K562 (cell line): ENCODE results near the gene BCAS3.

Experiments used
- CGGBP1 ChIP-seq: fragments of 250-450 bp; sonication (Bioruptor Pico); IDR thresholded peaks from 2 replicates; pipeline ENCODE4 v1.9.0; 2021; ENCODE audit warnings: mild to moderate bottlenecking
- CSDE1 ChIP-seq, 2 experiments: fragments of 450-650 bp; IDR thresholded peaks; 2 replicates each; pipeline ENCODE4 v1.6.1; 2016; ENCODE audit warnings: mild to moderate bottlenecking in 1 of 2
- CTCF ChIP-seq, 3 experiments: IDR thresholded peaks in 2 of 3; conservative IDR thresholded peaks in 1 of 3; 2 replicates each; pipeline ENCODE4 v1.5.1; 2011 to 2012; ENCODE audit warnings: low read length in 3 of 3, mild to moderate bottlenecking in 3 of 3, control low read depth in 2 of 3, improper control_type of control experiment in 1 of 3, inconsistent platforms in 1 of 3, low read depth in 1 of 3, mixed read lengths in 1 of 3, moderate library complexity in 1 of 3; ENCODE audit not compliant: insufficient read depth in 2 of 3
- E2F6 ChIP-seq, 2 experiments: IDR thresholded peaks; 2 replicates each; pipeline ENCODE4 v1.6.1; 2011; ENCODE audit warnings: borderline replicate concordance in 1 of 2, control low read depth in 1 of 2, low read depth in 1 of 2, low read length in 1 of 2, mild to moderate bottlenecking in 1 of 2, mixed read lengths in 1 of 2, moderate library complexity in 1 of 2; ENCODE audit not compliant: insufficient read depth in 1 of 2, insufficient read length in 1 of 2, poor library complexity in 1 of 2, severe bottlenecking in 1 of 2; ENCODE audit errors: extremely low read depth in 1 of 2
- MTA3 ChIP-seq: fragments of 450-650 bp; formaldehyde crosslinking; IDR thresholded peaks from 2 replicates; pipeline ENCODE4 v1.6.1; 2017; ENCODE audit warnings: mild to moderate bottlenecking, borderline replicate concordance
- NR2C2 ChIP-seq, 2 experiments: fragments of 200-800 bp in 1 of 2; sonication (Bioruptor generic) in 1 of 2; sonication (generic) in 1 of 2; formaldehyde crosslinking in 1 of 2; IDR thresholded peaks; 2 replicates each; pipeline versions ENCODE4 v1.6.1 to v1.8.0; 2016 to 2022; ENCODE audit warnings: mild to moderate bottlenecking in 1 of 2, missing compliant biosample characterization in 1 of 2, missing genetic modification characterization in 1 of 2, missing genetic modification reagents in 1 of 2
- POLR2A ChIP-seq: fragments of 450-650 bp; conservative IDR thresholded peaks from 2 replicates; pipeline ENCODE4 v1.6.1; 2016
- POLR2AphosphoS5 ChIP-seq: IDR thresholded peaks from 2 replicates; pipeline ENCODE4 v1.6.1; 2011; ENCODE audit warnings: mild to moderate bottlenecking, low read depth, low read length, moderate library complexity; ENCODE audit not compliant: control insufficient read depth, insufficient read depth
- ZBTB33 ChIP-seq: sonication (generic); formaldehyde crosslinking; IDR thresholded peaks from 2 replicates; pipeline ENCODE4 v1.8.1; 2023; ENCODE audit warnings: mild to moderate bottlenecking, missing genetic modification reagents
- ZBTB43 ChIP-seq: sonication (generic); formaldehyde crosslinking; IDR thresholded peaks from 2 replicates; pipeline ENCODE4 v1.8.0; 2023; ENCODE audit warnings: mild to moderate bottlenecking, missing genetic modification reagents
- ZEB2 ChIP-seq: fragments of 450-650 bp; IDR thresholded peaks from 2 replicates; pipeline ENCODE4 v1.6.1; 2016

GRCh38 chr17:60864708-60865005, 187.0 kb downstream of the BCAS3 start:
- TF ChIP-seq POLR2AphosphoS5, result no peak
- no peak for TF ChIP-seq ZBTB43 (CRISPR knock-in tag)
- no peak for TF ChIP-seq CTCF (IDR thresholded peaks at IDR 0.05 in 2 of 3, conservative IDR thresholded peaks at IDR 0.05 in 1 of 3; ENCODE audit: insufficient read depth in 2 of 3, low read depth in 1 of 3, low read length in 3 of 3)
- no peak for TF ChIP-seq ZBTB33 (CRISPR knock-in tag)
- TF ChIP-seq MTA3, result no peak
- no peak for TF ChIP-seq NR2C2 (CRISPR knock-in tag; IDR thresholded peaks at IDR 0.05)
- TF ChIP-seq NR2C2 (tag; IDR thresholded peaks at IDR 0.05), result no peak
- no peak for TF ChIP-seq ZEB2
- TF ChIP-seq E2F6 (IDR thresholded peaks at IDR 0.05; ENCODE audit: borderline replicate concordance in 1 of 2, extremely low read depth in 1 of 2, insufficient read depth in 1 of 2, insufficient read length in 1 of 2, low read depth in 1 of 2, low read length in 1 of 2, poor library complexity in 1 of 2, severe bottlenecking in 1 of 2), result no peak
- no peak for TF ChIP-seq CGGBP1 (CRISPR knock-in tag)
- TF ChIP-seq CSDE1 (IDR thresholded peaks at IDR 0.05), result no peak
- TF ChIP-seq POLR2A, result no peak
